Neural crest cell (in vitro differentiated cells): Measurements from ENCODE around the gene FBXO27. TPM values are rescaled to one million over a fixed set of nuclear protein-coding genes. Genes with fewer than 3 reads are reported as not detected.
A peak's percentile ranks its signal among the peaks of the same experiment; 100 is the strongest.

Source experiments
- DNase-seq: peaks from one replicate; pipeline ENCODE4 v3.0.0; 2021; ENCODE audit warnings: low read depth, mixed read lengths, low spot score
- H3K27ac Mint-ChIP-seq: one replicate; pipeline ENCODE4 v1.8.0; 2021; ENCODE audit warnings: mild to moderate bottlenecking, mixed read lengths; ENCODE audit not compliant: unreplicated experiment
- H3K27me3 Mint-ChIP-seq: 2 replicates; pipeline ENCODE4 v1.8.0; 2021; ENCODE audit warnings: low read depth, mild to moderate bottlenecking, mixed read lengths
- H3K36me3 Mint-ChIP-seq: 2 replicates; pipeline ENCODE4 v1.8.0; 2021; ENCODE audit warnings: low read depth, mild to moderate bottlenecking, mixed read lengths
- H3K4me1 Mint-ChIP-seq: 2 replicates; pipeline ENCODE4 v1.8.0; 2021; ENCODE audit warnings: mixed read lengths
- H3K4me3 Mint-ChIP-seq: one replicate; pipeline ENCODE4 v1.8.0; 2021; ENCODE audit warnings: mild to moderate bottlenecking, mixed read lengths
- H3K9me3 Mint-ChIP-seq: 2 replicates; pipeline ENCODE4 v1.8.0; 2021; ENCODE audit warnings: mixed read lengths
- CTCF ChIP-seq: fragments of 200-600 bp; sonication (generic); conservative IDR thresholded peaks from 2 replicates; pipeline ENCODE4 v1.5.0; 2021; ENCODE audit warnings: antibody characterized with exemption, mild to moderate bottlenecking
- total RNA-seq: library from RNA; stranded (reverse); gene quantifications from 2 replicates; pipeline ENCODE4 v1.2.1, GENCODE V29; 2021

FBXO27 gene
- total RNA-seq, 1 donor from 2014 or later: 6.8 TPM

DNA sequence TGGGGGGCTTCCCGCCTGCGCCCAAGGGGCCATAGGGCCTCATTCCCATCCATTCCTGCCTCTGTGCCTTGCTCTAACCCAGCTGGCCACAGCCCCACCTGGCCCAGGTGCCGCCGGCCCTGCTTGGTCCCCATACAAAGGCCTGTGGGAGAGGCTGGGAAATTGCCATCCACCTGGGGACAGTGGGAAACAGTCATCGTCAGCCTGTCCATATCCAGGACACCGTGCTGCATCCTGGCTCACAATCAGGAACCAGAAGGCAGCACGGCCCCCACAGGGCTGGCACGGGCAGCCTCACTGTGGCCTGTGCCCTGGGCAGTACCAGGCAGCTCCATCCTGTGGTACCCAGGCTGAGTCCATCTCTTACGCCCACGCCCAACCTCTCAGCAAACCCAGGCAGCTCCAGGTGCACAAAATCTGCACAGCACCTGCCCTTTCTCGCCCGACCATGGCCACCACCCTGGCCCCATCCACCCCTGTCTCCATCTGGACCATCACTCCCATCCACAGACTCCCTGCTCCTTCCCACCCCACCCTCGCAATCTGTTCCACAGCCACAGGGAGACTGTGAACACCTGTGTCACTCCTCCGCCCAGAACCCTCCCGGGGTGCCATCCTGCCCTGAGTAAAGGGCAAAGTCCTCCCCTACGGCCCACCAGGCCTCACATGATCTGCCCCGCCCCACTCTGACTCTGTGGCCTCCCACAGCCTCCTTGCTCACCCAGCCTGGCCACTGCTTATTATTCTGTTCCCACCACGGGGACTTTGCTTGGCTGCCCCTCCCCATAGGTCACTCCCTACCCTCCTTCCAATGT lies 21.1 kb upstream of the FBXO27 start:
- H3K4me3 Mint-ChIP-seq: no peak overlapping the region
- H3K27me3 Mint-ChIP-seq: no peaks in the 10 kb centered on the region
- H3K27ac Mint-ChIP-seq: no peak overlapping the region
- H3K4me1 Mint-ChIP-seq: no peaks in the 10 kb centered on the region
- no peak for DNase-seq
- H3K9me3 Mint-ChIP-seq: no peaks in the 10 kb centered on the region
- no peak for TF ChIP-seq CTCF
- H3K36me3 Mint-ChIP-seq: no peaks in the 10 kb centered on the region

GRCh38 chr19:39052846-39053245 lies 20.5 kb upstream of the FBXO27 start:
- Mint-ChIP-seq H3K4me3 (no peak overlapping the region), H3K4me1 (no peaks in the 10 kb centered on the region), H3K27ac (no peak overlapping the region), H3K36me3 (no peaks in the 10 kb centered on the region), H3K9me3 (no peaks in the 10 kb centered on the region), H3K27me3 (no peaks in the 10 kb centered on the region)
- TF ChIP-seq CTCF: no peak
- DNase-seq: no peak

- H3K9me3 Mint-ChIP-seq: no peaks in the 10 kb centered on the region
- H3K4me3 Mint-ChIP-seq: no peak overlapping the region
- peaks cover 3% of the 10 kb centered on the region for H3K27me3 Mint-ChIP-seq
- H3K4me1 Mint-ChIP-seq: no peaks in the 10 kb centered on the region
- DNase-seq: peak; percentile 56
- peak; percentile 86 for TF ChIP-seq CTCF
- no peak overlapping the region for H3K27ac Mint-ChIP-seq
- no peaks in the 10 kb centered on the region for H3K36me3 Mint-ChIP-seq
Observed at GRCh38 chr19:39052243-39052746, 19.9 kb upstream of the FBXO27 start.

DNA sequence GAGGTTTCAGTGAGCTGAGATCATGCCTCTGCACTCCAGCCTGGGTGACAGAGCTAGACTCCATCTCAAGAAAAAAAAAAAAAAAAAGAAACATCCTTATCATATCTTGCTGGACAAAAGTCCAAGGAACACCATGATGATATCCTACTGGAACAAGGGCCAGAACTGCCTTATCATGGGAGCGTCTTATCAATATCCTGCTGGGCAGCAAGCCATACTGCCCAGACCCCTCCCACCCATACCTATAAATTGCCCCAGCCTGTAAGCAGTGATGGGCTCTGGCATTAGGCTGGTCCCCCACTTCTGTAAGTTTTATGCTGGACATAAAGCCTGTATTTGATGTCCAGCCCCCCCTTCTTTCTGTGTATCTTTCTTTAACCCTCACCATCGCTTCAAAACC lies 14.7 kb upstream of the FBXO27 start:
- H3K27me3 Mint-ChIP-seq: peaks cover 3% of the 10 kb centered on the region
- TF ChIP-seq CTCF: no peak
- no peaks in the 10 kb centered on the region for H3K36me3 Mint-ChIP-seq
- H3K4me3 Mint-ChIP-seq: no peak overlapping the region
- no peak for DNase-seq
- H3K9me3 Mint-ChIP-seq: peaks cover 11% of the 10 kb centered on the region
- no peak overlapping the region for H3K27ac Mint-ChIP-seq
- no peaks in the 10 kb centered on the region for H3K4me1 Mint-ChIP-seq

- H3K9me3 Mint-ChIP-seq: peaks cover 11% of the 10 kb centered on the region
- H3K36me3 Mint-ChIP-seq: no peaks in the 10 kb centered on the region
- no peak overlapping the region for H3K4me3 Mint-ChIP-seq
- H3K27ac Mint-ChIP-seq: no peak overlapping the region
- DNase-seq: no peak
- H3K27me3 Mint-ChIP-seq: peaks cover 3% of the 10 kb centered on the region
- TF ChIP-seq CTCF: no peak
- H3K4me1 Mint-ChIP-seq: no peaks in the 10 kb centered on the region
Observed at GRCh38 chr19:39046037-39046821, 13.9 kb upstream of the FBXO27 start.
